Measurements from ENCODE around the gene SNX30.
A peak's percentile ranks its signal among the peaks of the same experiment; 100 is the strongest.

Gene SNX30

GRCh38 chr9:112752334-112753125, 2.0 kb downstream of the SNX30 start:
- DNase-seq: no peak

DNA sequence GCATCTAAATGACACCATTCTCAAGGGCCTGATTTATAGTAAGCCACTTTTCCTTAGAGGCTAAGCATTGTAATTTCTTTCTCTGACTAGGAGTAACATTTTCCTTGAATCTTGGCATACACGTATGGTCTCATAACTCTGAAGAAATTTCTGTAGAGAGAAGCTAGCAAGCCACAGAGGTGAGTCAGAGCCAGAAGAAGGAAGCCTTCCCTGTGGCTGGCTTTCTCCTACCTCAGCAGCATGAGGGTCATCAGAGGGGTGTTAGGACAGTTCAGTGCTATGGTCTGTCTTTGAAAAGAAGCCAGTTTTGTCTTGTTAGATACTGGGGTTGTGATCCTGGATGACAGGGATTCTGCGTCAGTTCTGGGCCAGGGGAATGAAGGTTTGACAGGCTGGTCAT, 3.2 kb downstream of the SNX30 start:
- no peak for DNase-seq

- peak; percentile 62 for DNase-seq
Observed at GRCh38 chr9:112754578-112754977, 4.0 kb downstream of the SNX30 start.

- no peak for DNase-seq
Observed at GRCh38 chr9:112755016-112755427, 4.5 kb downstream of the SNX30 start.

- DNase-seq: no peak
Observed at GRCh38 chr9:112755675-112756074, 5.1 kb downstream of the SNX30 start.

GRCh38 chr9:112757282-112757883, 6.8 kb downstream of the SNX30 start:
- DNase-seq: no peak

DNA sequence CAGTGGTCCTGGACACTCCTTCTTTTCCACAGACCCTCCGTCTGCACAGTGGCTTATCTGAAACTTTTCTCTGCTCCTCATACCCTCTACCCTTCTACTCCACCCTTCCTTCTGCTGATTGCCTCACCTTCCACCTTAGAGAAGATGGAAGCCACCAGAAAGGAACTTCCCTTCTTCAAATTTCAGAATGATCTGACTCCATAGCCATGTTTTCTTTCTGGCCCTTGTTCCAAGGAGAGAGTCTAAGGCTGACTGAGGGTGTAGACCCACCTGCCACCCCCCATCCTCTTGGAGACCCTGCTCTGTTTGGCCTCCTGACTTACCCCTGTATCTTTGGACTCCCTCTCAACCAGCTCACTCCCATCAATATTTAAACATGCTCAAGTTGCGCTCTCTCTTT, 7.4 kb downstream of the SNX30 start:
- DNase-seq: no peak

DNA sequence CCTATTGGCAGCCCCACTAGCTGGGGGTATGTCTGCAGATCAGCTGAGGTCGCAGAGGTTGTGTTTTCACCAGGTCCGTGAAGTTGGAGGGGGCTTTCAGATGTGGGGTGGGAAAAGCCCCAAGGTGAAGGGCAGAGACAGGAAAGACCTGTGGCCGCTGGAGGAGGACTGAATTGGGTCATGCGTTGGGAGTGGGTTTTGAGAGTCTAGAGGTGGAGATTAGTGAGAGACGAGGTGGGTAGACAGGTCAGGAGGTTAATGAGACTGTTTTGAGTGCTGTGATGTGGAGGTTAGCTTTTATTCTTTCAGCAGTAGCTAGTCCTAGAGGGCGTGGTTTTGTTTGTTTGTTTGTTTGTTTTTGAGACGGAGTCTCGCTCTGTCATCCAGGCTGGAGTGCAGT, 10.3 kb downstream of the SNX30 start:
- DNase-seq: no peak

- no peak for DNase-seq
Observed at GRCh38 chr9:112761912-112762655, 11.5 kb downstream of the SNX30 start.

DNA sequence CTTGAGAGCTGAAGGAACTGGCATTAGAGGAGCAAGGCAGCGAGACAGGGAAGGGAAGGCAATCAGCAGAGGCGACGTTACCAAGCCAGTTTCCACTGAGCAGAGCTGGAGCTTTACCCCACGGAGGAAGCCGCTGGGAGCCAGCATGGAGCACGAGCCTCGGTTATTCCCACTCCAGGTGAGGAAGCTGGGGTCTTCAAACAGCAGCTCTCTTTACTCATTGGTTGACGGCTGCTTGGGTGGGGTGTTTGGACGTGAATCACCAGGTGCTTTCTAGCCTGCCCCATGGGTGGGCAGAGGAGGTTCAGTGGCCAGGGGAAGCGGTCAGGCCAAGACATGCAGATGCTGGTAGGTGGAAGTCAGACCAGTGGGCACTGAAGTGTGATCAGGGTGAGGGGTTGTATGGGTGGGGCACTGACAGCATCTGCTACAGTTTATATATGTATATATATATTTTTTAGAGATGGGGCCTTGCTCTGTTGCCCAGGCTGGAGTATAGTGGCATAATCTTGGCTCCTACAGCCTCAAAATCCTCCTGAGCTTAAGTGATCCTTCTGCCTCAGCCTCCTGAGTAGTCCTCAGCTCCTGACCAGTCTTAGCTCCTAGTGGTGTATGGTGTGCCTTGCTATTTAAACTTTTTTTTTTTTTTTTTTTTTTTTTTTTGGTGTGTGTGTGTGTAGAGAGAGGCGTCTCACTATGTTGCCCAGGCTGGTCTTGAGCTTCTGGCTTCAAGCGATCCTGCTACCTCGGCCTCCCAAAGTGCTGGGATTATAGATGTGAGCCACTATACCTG, 12.4 kb downstream of the SNX30 start:
- no peak for DNase-seq

GRCh38 chr9:112764344-112764743, 13.8 kb downstream of the SNX30 start:
- DNase-seq: no peak

DNA sequence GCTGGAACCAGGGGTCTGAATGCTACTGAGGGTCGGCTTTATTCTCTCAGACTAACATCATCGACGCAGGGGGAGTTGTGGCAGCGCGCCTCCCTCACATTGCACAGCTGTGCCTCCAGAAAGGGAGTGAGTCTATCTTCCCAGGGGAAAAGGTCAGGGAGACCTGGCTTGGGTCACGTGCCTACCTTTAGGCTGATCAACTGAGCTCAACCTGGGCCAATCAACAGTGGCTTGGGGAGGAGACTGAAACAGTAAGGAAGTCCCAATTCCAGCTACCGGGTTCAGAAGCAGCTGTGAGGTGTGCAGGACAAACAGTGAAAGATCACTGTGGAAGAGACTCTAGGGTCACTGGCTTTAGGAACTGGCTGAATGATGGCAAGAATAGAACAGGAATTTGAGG, 14.3 kb downstream of the SNX30 start:
- no peak for DNase-seq

DNA sequence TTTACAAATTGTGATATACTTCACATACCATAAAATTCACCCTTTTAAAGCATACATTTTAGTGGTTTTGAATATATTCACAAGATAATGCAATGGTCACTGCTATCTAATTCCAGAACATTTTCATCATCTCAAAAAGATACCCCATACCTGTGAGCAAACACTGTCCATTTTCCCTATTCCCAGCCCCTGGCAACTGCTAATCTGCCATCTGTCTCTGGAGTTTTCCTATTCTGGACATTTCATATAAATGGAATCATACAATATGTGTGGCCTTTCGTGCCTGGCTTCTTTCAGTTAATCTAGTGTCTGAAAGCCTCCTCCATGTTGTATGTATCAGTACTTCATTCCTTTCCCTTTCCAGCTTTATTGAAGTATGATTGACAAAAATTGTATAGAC, 14.7 kb downstream of the SNX30 start:
- no peak for DNase-seq

DNA sequence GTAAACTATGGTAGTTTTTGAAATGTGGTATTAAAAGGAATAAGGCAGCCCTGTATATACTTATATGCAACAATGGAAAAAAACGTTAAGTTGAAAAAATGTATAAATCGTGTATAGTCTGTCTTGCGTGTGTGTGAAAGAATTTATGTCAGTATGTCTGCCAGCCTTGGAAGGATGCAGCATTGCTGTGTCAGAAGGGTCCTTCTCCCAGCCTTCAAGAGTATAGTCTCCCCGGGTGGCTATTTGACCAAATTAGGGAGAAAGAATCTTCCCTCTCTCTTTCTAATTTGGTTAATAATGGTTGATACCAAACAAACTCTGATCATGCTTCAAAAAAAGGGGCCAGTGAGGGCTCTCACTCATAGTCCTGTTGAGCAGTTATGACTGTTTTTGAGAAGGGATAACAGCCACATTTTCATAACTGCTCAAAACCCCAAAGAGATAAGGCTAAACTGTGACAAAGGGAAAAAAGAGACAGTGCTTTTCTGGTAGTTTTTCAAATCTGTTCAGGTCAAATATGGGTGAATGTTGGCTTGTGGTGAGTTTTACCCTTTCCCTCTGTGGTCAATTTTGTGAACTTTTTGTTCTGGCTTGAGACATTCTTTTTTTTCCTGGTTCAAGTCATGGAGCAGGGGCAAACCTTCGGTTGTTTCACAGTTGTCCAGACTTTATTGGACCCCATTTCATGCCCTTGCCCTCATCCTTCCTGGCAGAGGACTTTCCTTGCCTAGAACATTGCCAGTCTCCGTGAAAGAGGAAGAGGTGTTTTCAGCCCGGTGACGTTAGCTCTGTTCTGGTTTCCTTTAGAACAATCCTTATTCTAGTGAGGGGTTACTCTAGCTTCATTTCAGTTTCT, 21.0 kb downstream of the SNX30 start:
- DNase-seq: peak; percentile 51

DNA sequence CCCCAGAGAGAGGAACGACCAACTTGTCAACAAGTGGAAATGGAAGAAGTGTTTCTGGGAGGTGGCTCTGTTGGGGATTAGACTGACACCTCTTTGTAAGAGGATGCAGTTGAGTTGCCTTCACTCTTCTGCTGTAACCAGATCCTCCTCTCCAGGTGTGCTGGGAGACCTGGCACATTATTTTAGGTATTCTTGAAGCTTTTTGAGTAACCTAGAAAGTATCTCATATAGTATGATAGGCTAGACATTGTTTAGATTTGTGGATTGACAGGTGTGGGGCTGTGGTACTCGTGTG, 21.6 kb downstream of the SNX30 start:
- no peak for DNase-seq

- DNase-seq: no peak
Observed at GRCh38 chr9:112772551-112772950, 22.0 kb downstream of the SNX30 start.

DNA sequence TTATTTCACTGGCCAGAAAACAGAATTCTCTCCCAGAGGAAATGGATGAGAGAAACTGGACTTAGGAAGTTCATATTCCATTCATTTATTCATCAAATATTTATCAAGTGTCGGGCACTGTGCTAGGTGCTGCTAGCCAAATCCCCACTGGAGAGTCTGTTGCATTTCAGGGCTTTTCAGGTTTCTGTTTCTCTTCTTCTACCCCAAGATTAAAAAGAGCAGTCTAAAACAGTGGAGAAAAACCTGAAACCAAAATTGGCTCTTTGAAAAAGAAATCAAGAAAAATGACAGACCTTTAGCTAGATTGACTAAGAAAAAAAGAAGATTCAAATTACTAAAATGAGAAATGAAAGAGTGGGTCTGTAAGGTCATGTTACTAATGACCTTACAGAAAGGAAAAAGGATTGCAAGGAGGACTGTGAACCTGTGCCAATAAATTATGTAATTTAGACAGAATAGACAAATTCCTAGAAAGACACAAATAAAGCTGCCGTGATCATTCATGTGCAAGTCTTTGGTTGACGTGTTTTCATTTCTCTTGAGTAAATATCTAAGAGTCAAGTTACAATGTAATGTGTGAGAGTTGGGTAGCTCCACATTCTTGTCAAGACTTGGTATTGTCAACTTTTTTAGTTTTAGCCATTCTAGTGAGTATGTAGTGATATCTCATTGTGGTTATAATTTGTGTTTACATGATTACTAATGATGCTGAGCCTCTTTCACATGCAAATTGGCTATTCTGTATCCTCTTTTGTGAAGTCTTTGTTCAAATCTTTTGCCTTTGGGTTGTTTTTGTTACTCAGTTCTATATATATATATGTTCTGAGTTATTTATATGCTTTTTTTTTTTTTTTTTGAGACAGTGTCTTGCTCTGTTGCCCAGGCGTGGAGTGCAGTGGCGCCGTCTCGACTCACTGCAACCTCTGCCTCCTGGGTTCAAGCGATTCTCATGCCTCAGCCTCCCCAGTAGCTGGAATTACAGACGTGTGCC, 23.7 kb downstream of the SNX30 start:
- DNase-seq: peak; percentile 3

GRCh38 chr9:112777914-112778313, 27.4 kb downstream of the SNX30 start:
- DNase-seq: peak; percentile 47

DNA sequence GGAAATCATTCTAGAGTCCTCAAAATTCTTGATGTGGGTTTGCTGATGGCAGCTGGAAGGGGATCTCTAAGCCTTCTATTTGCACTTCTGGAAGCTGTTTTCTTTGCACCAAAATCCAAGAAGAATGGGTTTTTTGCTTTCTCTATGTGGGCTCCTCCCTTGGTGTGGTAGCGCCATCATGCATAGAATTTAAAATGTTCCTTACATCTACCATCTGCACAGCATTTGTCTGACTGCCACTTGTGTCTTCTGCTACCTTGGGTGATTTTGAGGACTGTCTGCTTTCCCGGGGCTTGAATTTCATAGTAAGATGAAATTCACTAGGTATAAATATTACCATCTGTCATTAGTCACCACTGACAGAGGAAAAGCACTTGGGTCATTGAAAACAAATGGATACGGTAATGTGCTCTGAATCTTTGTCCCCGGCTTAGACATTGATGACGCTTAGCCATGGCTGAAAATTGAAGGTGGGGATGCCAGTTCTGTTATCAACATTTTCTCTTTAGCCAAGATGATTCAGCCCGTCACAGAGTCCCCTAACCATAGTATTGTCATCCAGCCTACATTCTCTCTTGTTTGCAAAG, 30.0 kb downstream of the SNX30 start:
- no peak for DNase-seq

DNA sequence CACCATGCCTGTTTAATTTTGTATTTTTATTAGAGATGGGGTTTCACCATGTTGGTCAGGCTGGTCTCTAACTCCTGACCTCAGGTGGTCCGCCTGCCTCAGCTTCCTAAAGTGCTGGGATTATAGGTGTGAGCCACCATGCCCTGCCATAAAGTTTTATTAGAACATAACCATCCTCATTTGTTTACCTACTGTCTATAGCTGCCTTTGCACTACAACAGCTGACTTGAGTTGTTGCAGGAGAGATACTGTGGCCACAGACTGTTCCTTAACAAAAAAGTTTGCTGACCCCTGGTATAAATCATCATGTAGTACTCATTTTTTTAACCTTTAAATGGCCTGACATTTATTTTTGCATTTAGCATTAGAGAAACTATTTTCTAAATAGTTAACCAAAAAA, 31.7 kb downstream of the SNX30 start:
- DNase-seq: no peak

DNA sequence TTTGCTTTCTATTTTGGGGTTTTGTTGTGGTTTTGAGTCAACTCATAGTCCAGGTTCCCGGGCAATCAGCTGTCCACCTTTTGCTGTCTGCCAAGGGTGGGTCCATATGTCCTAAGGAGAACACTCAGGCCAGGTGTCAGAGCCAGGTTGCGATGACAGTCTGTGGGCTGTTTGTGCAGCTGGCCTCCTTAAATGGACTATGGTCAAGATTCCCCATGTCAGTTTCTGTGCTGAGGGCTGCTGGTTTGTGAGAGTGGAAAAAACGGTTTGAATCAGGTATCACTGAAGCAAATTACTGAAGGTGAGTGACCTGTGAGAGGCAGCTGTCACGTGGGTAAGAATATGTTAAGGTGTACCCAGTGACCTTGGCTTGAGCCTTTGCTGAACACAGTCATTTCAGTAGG, 33.0 kb downstream of the SNX30 start:
- no peak for DNase-seq
